ENCODE data around the gene AMOTL2.

Gene AMOTL2

GRCh38 chr3:134341389-134341788 lies 32.9 kb downstream of the AMOTL2 start:
- Histone ChIP-seq H3K9me3 (ENCODE audit: control insufficient read depth, insufficient read depth, low read length) (peaks cover 4% of the 10 kb centered on the region; the same call in 1 of the 2 replicates), H3K9me2 (replicated peaks; ENCODE audit: control insufficient read depth, low read length) (no peaks in the 10 kb centered on the region), H3K79me2 (ENCODE audit: control insufficient read depth, low read length) (no peaks in the 10 kb centered on the region), H3K4me3 (ENCODE audit: low read length) (no peak overlapping the region), H3K4me2 (ENCODE audit: low read length) (no peak overlapping the region), H3K27me3 (ENCODE audit: control insufficient read depth, low read length) (no peaks in the 10 kb centered on the region), H4K20me1 (ENCODE audit: control insufficient read depth, insufficient read depth, low read depth, low read length) (no peaks in the 10 kb centered on the region), H3F3A (ENCODE audit: control insufficient read depth, insufficient read depth) (no peaks in the 10 kb centered on the region), H3K4me1 (ENCODE audit: control insufficient read depth, low read length) (no peaks in the 10 kb centered on the region), H3K27ac (ENCODE audit: low read depth, low read length) (no peak overlapping the region), H3K36me3 (ENCODE audit: control insufficient read depth, low read length) (no peaks in the 10 kb centered on the region)
- TF ChIP-seq EZH2phosphoT487 (IDR thresholded peaks at IDR 0.05; ENCODE audit: borderline replicate concordance, low read length) (no peak), CTCF (IDR thresholded peaks at IDR 0.05; ENCODE audit: low read depth, low read length, poor library complexity, severe bottlenecking) (no peak)

GRCh38 chr3:134340982-134341365 lies 33.3 kb downstream of the AMOTL2 start:
- no peaks in the 10 kb centered on the region for H4K20me1 ChIP-seq (ENCODE audit: control insufficient read depth, insufficient read depth, low read depth, low read length)
- H3K9me2 ChIP-seq (replicated peaks; ENCODE audit: control insufficient read depth, low read length) = no peaks in the 10 kb centered on the region
- H3K4me3 ChIP-seq (ENCODE audit: low read length) = no peak overlapping the region
- H3K9me3 ChIP-seq (ENCODE audit: control insufficient read depth, insufficient read depth, low read length) = no peaks in the 10 kb centered on the region
- H3K36me3 ChIP-seq (ENCODE audit: control insufficient read depth, low read length) = no peaks in the 10 kb centered on the region
- TF ChIP-seq CTCF (IDR thresholded peaks at IDR 0.05; ENCODE audit: low read depth, low read length, poor library complexity, severe bottlenecking) (no peak), EZH2phosphoT487 (IDR thresholded peaks at IDR 0.05; ENCODE audit: borderline replicate concordance, low read length) (no peak)
- H3K79me2 ChIP-seq (ENCODE audit: control insufficient read depth, low read length) = no peaks in the 10 kb centered on the region
- no peaks in the 10 kb centered on the region for H3K27me3 ChIP-seq (ENCODE audit: control insufficient read depth, low read length)
- no peak overlapping the region for H3K27ac ChIP-seq (ENCODE audit: low read depth, low read length)
- H3F3A ChIP-seq (ENCODE audit: control insufficient read depth, insufficient read depth) = no peaks in the 10 kb centered on the region
- H3K4me1 ChIP-seq (ENCODE audit: control insufficient read depth, low read length) = no peaks in the 10 kb centered on the region
- H3K4me2 ChIP-seq (ENCODE audit: low read length) = no peak overlapping the region

- H3K9me3 ChIP-seq (ENCODE audit: control insufficient read depth, insufficient read depth, low read length) = no peaks in the 10 kb centered on the region
- H3K4me1 ChIP-seq (ENCODE audit: control insufficient read depth, low read length) = no peaks in the 10 kb centered on the region
- no peak overlapping the region for H3K4me2 ChIP-seq (ENCODE audit: low read length)
- H3K27me3 ChIP-seq (ENCODE audit: control insufficient read depth, low read length) = no peaks in the 10 kb centered on the region
- no peaks in the 10 kb centered on the region for H3K79me2 ChIP-seq (ENCODE audit: control insufficient read depth, low read length)
- no peak overlapping the region for H3K4me3 ChIP-seq (ENCODE audit: low read length)
- H3K9me2 ChIP-seq (replicated peaks; ENCODE audit: control insufficient read depth, low read length) = no peaks in the 10 kb centered on the region
- H4K20me1 ChIP-seq (ENCODE audit: control insufficient read depth, insufficient read depth, low read depth, low read length) = no peaks in the 10 kb centered on the region
- H3K27ac ChIP-seq (ENCODE audit: low read depth, low read length) = no peak overlapping the region
- TF ChIP-seq EZH2phosphoT487 (IDR thresholded peaks at IDR 0.05; ENCODE audit: borderline replicate concordance, low read length) (no peak), CTCF (IDR thresholded peaks at IDR 0.05; ENCODE audit: low read depth, low read length, poor library complexity, severe bottlenecking) (no peak)
- no peaks in the 10 kb centered on the region for H3F3A ChIP-seq (ENCODE audit: control insufficient read depth, insufficient read depth)
- no peaks in the 10 kb centered on the region for H3K36me3 ChIP-seq (ENCODE audit: control insufficient read depth, low read length)
These were observed 33.8 kb downstream of the AMOTL2 start for GRCh38 chr3:134340362-134340981.

Measured in DOHH2 (cell line).